HEK293 (cell line): ENCODE data around the gene MUC4.
A peak's percentile ranks its signal among the peaks of the same experiment; 100 is the strongest.

ENCODE experiments used
- CTCF ChIA-PET: fragments of 350-600 bp; formaldehyde crosslinking; extraction: SDS; loops from one replicate; lab custom pipeline; 2021; ENCODE audit warnings: antibody characterized with exemption; lab: Yijun Ruan, JAX
- POLR2A ChIA-PET: fragments of 300-600 bp; formaldehyde crosslinking; extraction: SDS; loops from one replicate; lab custom pipeline; 2020; ENCODE audit warnings: antibody characterized with exemption, inconsistent platforms; lab: Yijun Ruan, JAX
- H3K27ac ChIP-seq: fragments of 200-500 bp; sonication (Bioruptor generic); 2 replicates; pipeline ENCODE4 v1.5.1; 2014; ENCODE audit warnings: low read depth, low read length, control low read depth, inconsistent platforms; ENCODE audit errors: extremely low read depth
- H3K36me3 ChIP-seq, 2 experiments: fragments of 200-500 bp in 1 of 2; sonication (Bioruptor generic) in 1 of 2; 1 replicate in 1 of 2; 2 replicates in 1 of 2; pipeline ENCODE4 v1.5.1; 2014 to 2017; ENCODE audit warnings: inconsistent platforms in 2 of 2, low read length in 2 of 2; ENCODE audit not compliant: control insufficient read depth in 2 of 2, insufficient read depth in 1 of 2
- H3K4me1 ChIP-seq: fragments of 200-500 bp; sonication (Bioruptor generic); 2 replicates; pipeline ENCODE4 v1.5.1; 2014; ENCODE audit warnings: mild to moderate bottlenecking, low read length, inconsistent platforms; ENCODE audit not compliant: control insufficient read depth, insufficient read depth
- H3K4me3 ChIP-seq: 2 replicates; pipeline ENCODE4 v1.5.1; 2011; ENCODE audit warnings: low read depth, mild to moderate bottlenecking, control low read depth, low read length, moderate library complexity
- H3K9me3 ChIP-seq: fragments of 200-500 bp; sonication (Bioruptor generic); 2 replicates; pipeline ENCODE4 v1.5.1; 2014; ENCODE audit warnings: low read depth, low read length, inconsistent platforms; ENCODE audit not compliant: control insufficient read depth, insufficient read depth
- BCL6B ChIP-seq: fragments of 450-650 bp; formaldehyde crosslinking; IDR thresholded peaks from 2 replicates; pipeline ENCODE4 v1.5.1; 2017; ENCODE audit warnings: missing biosample characterization, missing genetic modification characterization
- EGR2 ChIP-seq: fragments of 450-650 bp; formaldehyde crosslinking; IDR thresholded peaks from 2 replicates; pipeline ENCODE4 v1.5.1; 2016; ENCODE audit warnings: low read depth, missing biosample characterization, missing genetic modification characterization
- KLF1 ChIP-seq: fragments of 450-650 bp; formaldehyde crosslinking; IDR thresholded peaks from 2 replicates; pipeline ENCODE4 v1.5.1; 2016; ENCODE audit warnings: missing biosample characterization, missing genetic modification characterization
- KLF10 ChIP-seq: fragments of 450-650 bp; IDR thresholded peaks from 2 replicates; pipeline ENCODE4 v1.5.1; 2018; ENCODE audit warnings: missing biosample characterization, mild to moderate bottlenecking, missing genetic modification characterization
- MYNN ChIP-seq: fragments of 450-650 bp; formaldehyde crosslinking; IDR thresholded peaks from 2 replicates; pipeline ENCODE4 v1.5.1; 2016; ENCODE audit warnings: missing biosample characterization, missing genetic modification characterization, borderline replicate concordance
- MZF1 ChIP-seq: fragments of 450-650 bp; formaldehyde crosslinking; IDR thresholded peaks from 2 replicates; pipeline ENCODE4 v1.5.1; 2017; ENCODE audit warnings: missing biosample characterization, missing genetic modification characterization, borderline replicate concordance
- RBAK ChIP-seq: fragments of 450-650 bp; formaldehyde crosslinking; IDR thresholded peaks from 2 replicates; pipeline ENCODE4 v1.5.1; 2016; ENCODE audit warnings: missing biosample characterization, missing genetic modification characterization
- WT1 ChIP-seq: fragments of 450-650 bp; formaldehyde crosslinking; IDR thresholded peaks from 2 replicates; pipeline ENCODE4 v1.5.1; 2016; ENCODE audit warnings: missing biosample characterization, missing genetic modification characterization
- YY1 ChIP-seq: fragments of 450-650 bp; formaldehyde crosslinking; IDR thresholded peaks from 2 replicates; pipeline ENCODE4 v1.5.1; 2018; ENCODE audit warnings: missing biosample characterization, missing genetic modification characterization
- ZBTB44 ChIP-seq: fragments of 450-650 bp; IDR thresholded peaks from 2 replicates; pipeline ENCODE4 v1.5.1; 2018; ENCODE audit warnings: missing biosample characterization, mild to moderate bottlenecking, missing genetic modification characterization
- ZBTB6 ChIP-seq: fragments of 450-650 bp; formaldehyde crosslinking; IDR thresholded peaks from 2 replicates; pipeline ENCODE4 v1.5.1; 2017; ENCODE audit warnings: missing biosample characterization, missing genetic modification characterization
- ZNF10 ChIP-seq: fragments of 450-650 bp; formaldehyde crosslinking; IDR thresholded peaks from 2 replicates; pipeline ENCODE4 v1.5.1; 2017; ENCODE audit warnings: missing biosample characterization, missing genetic modification characterization
- ZNF146 ChIP-seq: fragments of 450-650 bp; formaldehyde crosslinking; IDR thresholded peaks from 2 replicates; pipeline ENCODE4 v1.5.1; 2016; ENCODE audit warnings: missing biosample characterization, missing genetic modification characterization
- ZNF169 ChIP-seq: fragments of 450-650 bp; formaldehyde crosslinking; IDR thresholded peaks from 2 replicates; pipeline ENCODE4 v1.5.1; 2016; ENCODE audit warnings: missing biosample characterization, missing genetic modification characterization
- ZNF18 ChIP-seq: fragments of 450-650 bp; formaldehyde crosslinking; IDR thresholded peaks from 2 replicates; pipeline ENCODE4 v1.5.1; 2016; ENCODE audit warnings: missing biosample characterization, missing genetic modification characterization
- ZNF292 ChIP-seq: fragments of 450-650 bp; formaldehyde crosslinking; IDR thresholded peaks from 2 replicates; pipeline ENCODE4 v1.5.1; 2016; ENCODE audit warnings: low read depth, missing biosample characterization, missing genetic modification characterization, borderline replicate concordance
- ZNF311 ChIP-seq: fragments of 450-650 bp; formaldehyde crosslinking; IDR thresholded peaks from 2 replicates; pipeline ENCODE4 v1.5.1; 2017; ENCODE audit warnings: missing biosample characterization, missing genetic modification characterization, borderline replicate concordance
- ZNF521 ChIP-seq: fragments of 450-650 bp; formaldehyde crosslinking; IDR thresholded peaks from 2 replicates; pipeline ENCODE4 v1.5.1; 2017; ENCODE audit warnings: missing biosample characterization, mild to moderate bottlenecking, missing genetic modification characterization
- ZNF560 ChIP-seq: fragments of 450-650 bp; formaldehyde crosslinking; IDR thresholded peaks from 2 replicates; pipeline ENCODE4 v1.5.1; 2017; ENCODE audit warnings: missing biosample characterization, missing genetic modification characterization, borderline replicate concordance
- ZNF580 ChIP-seq: fragments of 450-650 bp; formaldehyde crosslinking; IDR thresholded peaks from 2 replicates; pipeline ENCODE4 v1.5.1; 2016; ENCODE audit warnings: missing biosample characterization, missing genetic modification characterization
- ZXDB ChIP-seq: fragments of 450-650 bp; formaldehyde crosslinking; IDR thresholded peaks from 2 replicates; pipeline ENCODE4 v1.5.1; 2016; ENCODE audit warnings: missing biosample characterization, missing genetic modification characterization
- TF ChIP-seq, protein P1 (sequence below): fragments of 450-650 bp; formaldehyde crosslinking; IDR thresholded peaks from 2 replicates; pipeline ENCODE4 v1.5.1; 2016; ENCODE audit warnings: missing biosample characterization, missing genetic modification characterization
- TF ChIP-seq, protein P2 (sequence below): fragments of 450-650 bp; formaldehyde crosslinking; IDR thresholded peaks from 2 replicates; pipeline ENCODE4 v1.5.0; 2017; ENCODE audit warnings: missing biosample characterization, missing genetic modification characterization, borderline replicate concordance

The MUC4 gene

GRCh38 chr3:195803289-195803908, 8.3 kb downstream of the MUC4 start (continued):
- TF ChIP-seq EGR2 (tag by site-specific recombination) = no peak
- TF ChIP-seq MZF1 = no peak
- TF ChIP-seq ZNF292 = no peak
- no peak for TF ChIP-seq ZBTB6 (tag by site-specific recombination)
- no peak for TF ChIP-seq ZNF521 (tag by site-specific recombination)

- no peaks in the 10 kb centered on the region for H3K36me3 ChIP-seq
- no peaks in the 10 kb centered on the region for H3K4me1 ChIP-seq
- TF ChIP-seq WT1 (tag by site-specific recombination) (peak; percentile 98), ZNF560 (no peak), ZBTB44 (tag by site-specific recombination) (no peak), KLF1 (tag by site-specific recombination) (peak; percentile 30; the same call in 1 of the 2 replicates), ZNF169 (tag by site-specific recombination) (no peak), ZXDB (tag by site-specific recombination) (no peak), YY1 (tag by site-specific recombination) (no peak), ZNF18 (tag by site-specific recombination) (0 out of 2 replicates have a peak, but pooled peaks have one; percentile 68)
- TF ChIP-seq, protein P1, sequence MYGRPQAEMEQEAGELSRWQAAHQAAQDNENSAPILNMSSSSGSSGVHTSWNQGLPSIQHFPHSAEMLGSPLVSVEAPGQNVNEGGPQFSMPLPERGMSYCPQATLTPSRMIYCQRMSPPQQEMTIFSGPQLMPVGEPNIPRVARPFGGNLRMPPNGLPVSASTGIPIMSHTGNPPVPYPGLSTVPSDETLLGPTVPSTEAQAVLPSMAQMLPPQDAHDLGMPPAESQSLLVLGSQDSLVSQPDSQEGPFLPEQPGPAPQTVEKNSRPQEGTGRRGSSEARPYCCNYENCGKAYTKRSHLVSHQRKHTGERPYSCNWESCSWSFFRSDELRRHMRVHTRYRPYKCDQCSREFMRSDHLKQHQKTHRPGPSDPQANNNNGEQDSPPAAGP (tag by site-specific recombination) = peak; percentile 57; the same call in 1 of the 2 replicates
- ChIA-PET POLR2A (no interaction called here), CTCF (interaction anchor here (0.6 to 0.7 kb wide), 3 partner anchors 93 to 532 kb away, joined by 3 read pairs; no protein-coding TSS in a partner anchor)
- no peaks in the 10 kb centered on the region for H3K9me3 ChIP-seq
- H3K4me3 ChIP-seq = no peak overlapping the region
- H3K27ac ChIP-seq = no peak overlapping the region
These were observed 8.9 kb downstream of the MUC4 start for GRCh38 chr3:195802795-195803194.

GRCh38 chr3:195802261-195802701, 9.4 kb downstream of the MUC4 start:
- ChIA-PET CTCF (interaction anchor here (0.6 kb wide), 1 partner anchor 532 kb away, joined by 3 read pairs; no protein-coding TSS in a partner anchor), POLR2A (no interaction called here)
- no peaks in the 10 kb centered on the region for H3K4me1 ChIP-seq
- no peaks in the 10 kb centered on the region for H3K36me3 ChIP-seq
- H3K9me3 ChIP-seq = no peaks in the 10 kb centered on the region
- TF ChIP-seq RBAK = no peak
- no peak for TF ChIP-seq ZNF146
- no peak for TF ChIP-seq ZNF311 (tag by site-specific recombination)
- TF ChIP-seq, protein P2, sequence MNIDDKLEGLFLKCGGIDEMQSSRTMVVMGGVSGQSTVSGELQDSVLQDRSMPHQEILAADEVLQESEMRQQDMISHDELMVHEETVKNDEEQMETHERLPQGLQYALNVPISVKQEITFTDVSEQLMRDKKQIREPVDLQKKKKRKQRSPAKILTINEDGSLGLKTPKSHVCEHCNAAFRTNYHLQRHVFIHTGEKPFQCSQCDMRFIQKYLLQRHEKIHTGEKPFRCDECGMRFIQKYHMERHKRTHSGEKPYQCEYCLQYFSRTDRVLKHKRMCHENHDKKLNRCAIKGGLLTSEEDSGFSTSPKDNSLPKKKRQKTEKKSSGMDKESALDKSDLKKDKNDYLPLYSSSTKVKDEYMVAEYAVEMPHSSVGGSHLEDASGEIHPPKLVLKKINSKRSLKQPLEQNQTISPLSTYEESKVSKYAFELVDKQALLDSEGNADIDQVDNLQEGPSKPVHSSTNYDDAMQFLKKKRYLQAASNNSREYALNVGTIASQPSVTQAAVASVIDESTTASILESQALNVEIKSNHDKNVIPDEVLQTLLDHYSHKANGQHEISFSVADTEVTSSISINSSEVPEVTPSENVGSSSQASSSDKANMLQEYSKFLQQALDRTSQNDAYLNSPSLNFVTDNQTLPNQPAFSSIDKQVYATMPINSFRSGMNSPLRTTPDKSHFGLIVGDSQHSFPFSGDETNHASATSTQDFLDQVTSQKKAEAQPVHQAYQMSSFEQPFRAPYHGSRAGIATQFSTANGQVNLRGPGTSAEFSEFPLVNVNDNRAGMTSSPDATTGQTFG (tag by site-specific recombination) = no peak
- no peak for TF ChIP-seq ZNF580 (tag by site-specific recombination)
- no peak for TF ChIP-seq MZF1
- no peak for TF ChIP-seq MYNN (tag by site-specific recombination)
- no peak for TF ChIP-seq ZNF10 (tag by site-specific recombination)
- TF ChIP-seq KLF10 = no peak
- no peak for TF ChIP-seq BCL6B
- H3K4me3 ChIP-seq = no peak overlapping the region
- no peak overlapping the region for H3K27ac ChIP-seq
